HG03135 (cell line): Measurements from ENCODE around the gene EVA1A.

ENCODE experiments used
- ATAC-seq: cut with Tn5 transposase; IDR thresholded peaks from one replicate; pipeline ENCODE4 v1.9.1; 2021; ENCODE audit warnings: mild to moderate bottlenecking, moderate library complexity; ENCODE audit not compliant: unreplicated experiment

EVA1A gene

DNA sequence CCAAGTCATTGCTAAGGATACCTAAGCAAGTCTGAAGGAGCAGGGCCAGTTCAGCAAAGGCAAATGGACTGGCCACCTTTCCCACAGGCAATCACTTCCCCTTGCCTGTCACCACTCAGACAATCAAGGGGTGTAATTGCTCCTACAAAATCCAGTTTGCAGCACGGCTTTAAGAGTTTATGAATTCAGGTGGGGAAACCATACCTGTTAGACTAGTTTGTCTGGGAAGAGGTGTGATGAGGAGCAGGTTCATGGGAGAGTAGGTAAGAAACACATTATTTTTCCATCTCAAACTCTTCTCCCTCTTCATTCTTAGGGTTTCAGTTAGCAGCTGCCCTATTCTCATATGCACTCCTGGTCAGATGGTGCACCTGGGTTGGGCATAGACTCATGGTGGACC is 102.5 kb downstream of the EVA1A start:
- ATAC-seq: no peak

DNA sequence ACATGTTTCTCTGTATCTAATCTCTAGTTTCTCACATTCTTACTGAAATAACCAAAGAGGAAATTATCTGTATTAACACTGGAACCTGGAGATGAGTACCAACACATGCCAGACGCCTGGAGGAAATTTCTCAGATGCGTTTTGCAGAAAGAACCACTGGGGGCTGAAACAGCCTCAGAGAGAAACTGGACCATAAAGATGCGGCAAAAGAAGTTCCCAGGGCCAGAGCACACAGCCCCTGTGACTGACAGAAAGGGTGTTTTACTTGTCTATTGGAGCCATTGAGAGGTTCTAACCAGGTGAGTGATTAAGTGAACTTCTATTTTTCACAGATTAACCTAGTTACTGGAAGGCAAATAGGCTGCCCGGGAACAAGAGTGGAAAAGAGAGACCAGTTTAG is 103.9 kb downstream of the EVA1A start:
- ATAC-seq: no peak

DNA sequence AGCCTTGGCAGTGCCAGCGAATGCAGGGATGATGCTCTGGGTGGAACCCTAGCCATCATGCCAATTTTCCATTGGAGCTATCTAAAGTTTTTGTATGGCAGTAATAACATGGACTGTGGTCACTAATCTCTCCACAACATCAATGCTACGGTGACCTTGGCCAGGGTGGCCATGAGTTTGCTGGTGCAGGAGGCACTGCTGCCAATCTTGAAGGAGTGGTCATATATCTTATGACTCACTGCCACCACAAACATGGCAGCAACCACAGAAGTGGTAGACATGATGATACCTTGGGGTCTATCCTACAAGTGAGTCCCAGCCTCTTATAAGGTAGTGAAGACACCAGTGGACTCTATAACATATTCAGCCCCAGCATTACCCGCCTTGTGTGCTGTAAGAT is 104.6 kb downstream of the EVA1A start:
- no peak for ATAC-seq

DNA sequence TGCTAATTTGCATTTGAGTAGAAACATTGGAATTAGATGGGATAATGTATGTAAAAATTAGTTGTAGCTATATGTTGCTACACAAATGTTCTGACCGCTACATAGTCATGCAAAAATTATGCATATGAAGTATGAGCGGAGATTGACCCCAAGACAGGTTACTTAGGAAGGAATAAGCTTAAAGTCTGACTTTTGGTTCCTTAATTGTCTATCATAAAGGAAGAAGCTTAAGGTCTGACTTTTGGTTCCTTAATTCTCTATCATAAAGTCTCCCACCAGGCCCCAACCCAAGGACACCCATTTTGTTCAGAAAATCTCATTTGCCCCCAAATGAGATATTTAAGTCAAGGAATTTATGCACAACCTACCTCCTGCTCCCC is 106.5 kb downstream of the EVA1A start:
- no peak for ATAC-seq

DNA sequence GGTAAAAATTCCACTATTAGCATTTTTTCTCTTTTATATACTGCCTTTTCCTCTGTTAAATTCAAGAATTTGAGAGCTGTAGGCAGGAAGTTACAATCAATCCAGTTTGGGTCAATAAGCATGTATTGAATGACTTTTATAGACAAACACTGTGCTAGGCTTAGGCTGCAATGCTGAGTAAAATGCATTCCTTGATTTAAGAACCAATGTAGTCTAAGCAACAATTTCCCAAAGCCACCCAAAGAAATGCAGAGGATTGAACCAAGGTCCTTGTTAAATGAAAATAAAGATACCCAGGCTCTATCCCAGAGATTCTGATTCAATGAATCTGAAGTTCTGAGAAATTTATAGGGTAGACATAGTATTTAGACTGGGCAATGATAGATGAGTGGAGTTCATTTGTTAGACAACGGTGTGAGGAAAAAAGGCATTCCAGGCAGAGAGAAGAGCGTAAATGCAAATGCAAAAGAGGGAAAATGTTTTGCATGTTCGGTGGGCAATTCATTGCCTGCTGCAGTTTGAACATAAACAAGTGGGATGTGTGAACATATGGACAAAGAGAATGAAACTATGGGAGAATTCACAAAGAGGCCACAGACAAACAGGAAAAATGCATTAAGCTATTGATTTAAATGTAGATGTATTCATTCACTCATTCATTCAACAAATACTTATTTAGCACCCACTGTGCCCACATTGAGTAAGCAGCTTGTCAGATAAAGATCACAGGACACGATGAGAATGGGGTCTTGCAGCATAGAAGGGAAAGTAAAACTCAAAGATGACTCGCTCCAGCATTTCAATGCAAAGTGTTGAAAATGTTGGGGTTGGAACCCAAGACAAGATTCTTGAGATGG is 107.1 kb downstream of the EVA1A start:
- no peak for ATAC-seq

DNA sequence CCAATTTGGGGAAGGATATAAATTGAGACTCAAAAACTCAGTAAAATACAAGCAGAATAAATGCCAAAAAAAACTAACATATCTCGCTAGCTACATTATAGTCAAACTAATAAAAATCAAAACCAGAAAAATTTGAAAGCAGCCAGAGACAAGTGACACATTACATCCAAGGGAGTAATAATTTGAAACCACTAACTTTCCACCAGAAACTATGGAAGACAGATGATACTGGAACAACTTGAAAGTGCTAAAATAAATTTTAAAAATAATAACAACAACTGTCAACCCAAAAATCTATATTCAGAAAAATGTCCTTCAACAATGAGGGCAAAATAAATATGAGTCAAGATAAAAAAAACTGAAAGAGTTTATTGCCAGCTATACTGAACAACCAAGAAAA is 110.7 kb downstream of the EVA1A start:
- no peak for ATAC-seq

DNA sequence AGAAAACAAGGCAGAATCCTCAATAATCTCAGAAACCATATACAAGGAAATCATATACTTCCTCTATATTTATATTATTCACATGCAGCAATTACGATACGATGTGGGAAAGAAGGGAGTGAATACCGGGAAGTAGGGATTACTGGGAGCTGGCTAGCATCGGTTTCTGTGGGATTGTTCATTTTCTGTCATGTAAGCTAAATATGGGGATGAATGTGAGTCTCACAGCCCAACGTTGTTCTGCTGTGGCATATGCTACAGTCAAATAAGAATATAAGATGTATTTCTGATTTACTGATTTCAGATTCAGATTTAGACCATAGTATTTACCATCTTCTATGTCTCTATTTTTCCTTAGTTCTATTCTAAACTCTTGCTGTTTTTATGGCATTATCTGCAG is 113.6 kb downstream of the EVA1A start:
- no peak for ATAC-seq
